OCI-LY3 (cell line): ENCODE data around the gene COL11A2.

Experiments
- EZH2phosphoT487 ChIP-seq: fragments of 200-600 bp; shearing (Covaris generic); IDR thresholded peaks from 2 replicates; pipeline ENCODE4 v1.6.1; 2018; ENCODE audit warnings: antibody characterized with exemption, mixed run types, low read depth
- TF ChIP-seq, protein P1 (sequence below): fragments of 200-600, 300-600 bp; sonication (generic); IDR thresholded peaks from 2 replicates; pipeline ENCODE4 v1.5.1; 2014; ENCODE audit warnings: antibody characterized with exemption, low read length, low read depth

- TF ChIP-seq, protein P1, sequence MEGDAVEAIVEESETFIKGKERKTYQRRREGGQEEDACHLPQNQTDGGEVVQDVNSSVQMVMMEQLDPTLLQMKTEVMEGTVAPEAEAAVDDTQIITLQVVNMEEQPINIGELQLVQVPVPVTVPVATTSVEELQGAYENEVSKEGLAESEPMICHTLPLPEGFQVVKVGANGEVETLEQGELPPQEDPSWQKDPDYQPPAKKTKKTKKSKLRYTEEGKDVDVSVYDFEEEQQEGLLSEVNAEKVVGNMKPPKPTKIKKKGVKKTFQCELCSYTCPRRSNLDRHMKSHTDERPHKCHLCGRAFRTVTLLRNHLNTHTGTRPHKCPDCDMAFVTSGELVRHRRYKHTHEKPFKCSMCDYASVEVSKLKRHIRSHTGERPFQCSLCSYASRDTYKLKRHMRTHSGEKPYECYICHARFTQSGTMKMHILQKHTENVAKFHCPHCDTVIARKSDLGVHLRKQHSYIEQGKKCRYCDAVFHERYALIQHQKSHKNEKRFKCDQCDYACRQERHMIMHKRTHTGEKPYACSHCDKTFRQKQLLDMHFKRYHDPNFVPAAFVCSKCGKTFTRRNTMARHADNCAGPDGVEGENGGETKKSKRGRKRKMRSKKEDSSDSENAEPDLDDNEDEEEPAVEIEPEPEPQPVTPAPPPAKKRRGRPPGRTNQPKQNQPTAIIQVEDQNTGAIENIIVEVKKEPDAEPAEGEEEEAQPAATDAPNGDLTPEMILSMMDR: no peak
- TF ChIP-seq EZH2phosphoT487: no peak
These were observed 11.1 kb downstream of the COL11A2 start for GRCh38 chr6:33181141-33181540.
